ENCODE data around the gene GPR35. TPM values are rescaled to one million over a fixed set of nuclear protein-coding genes. Genes with fewer than 3 reads are reported as not detected.

GPR35 gene
- total and polyA plus RNA-seq, 2 of the 13 experiments (the other 11 are each of a cell fraction or from before 2014, with no cell fraction given), result 27.1 to 44.2 TPM

GRCh38 chr2:240579771-240580614 is 45.3 kb upstream of the GPR35 start (continued):
- TF ChIP-seq U2AF1 (optimal IDR thresholded peaks at IDR 0.05; ENCODE audit: low read depth, low read length), result no peak
- TF ChIP-seq ZKSCAN8 (CRISPR knock-in tag; IDR thresholded peaks at IDR 0.05; ENCODE audit: borderline replicate concordance), result peak; percentile 94; the same call in 1 of the 2 replicates
- 0 out of 2 replicates have a peak, but pooled peaks have one; percentile 44 for TF ChIP-seq NFATC3 (CRISPR knock-in tag; IDR thresholded peaks at IDR 0.05)
- TF ChIP-seq ZNF12 (CRISPR knock-in tag; IDR thresholded peaks at IDR 0.05), result no peak
- TF ChIP-seq IRF1 (CRISPR knock-in tag; IDR thresholded peaks at IDR 0.05; ENCODE audit: low read depth), result no peak
- TF ChIP-seq ZBED4 (CRISPR knock-in tag; IDR thresholded peaks at IDR 0.05; ENCODE audit: borderline replicate concordance), result peak; percentile 69; the same call in 1 of the 2 replicates
- no peak for TF ChIP-seq ZMYM4 (CRISPR knock-in tag; IDR thresholded peaks at IDR 0.05)
- TF ChIP-seq ZNF674 (CRISPR knock-in tag; IDR thresholded peaks at IDR 0.05; ENCODE audit: low read depth), result no peak
- TF ChIP-seq ZNF331 (CRISPR knock-in tag; IDR thresholded peaks at IDR 0.05), result peak; percentile 10
- no peak for TF ChIP-seq WIZ (CRISPR knock-in tag; IDR thresholded peaks at IDR 0.05)
- no peak for TF ChIP-seq BORCS8-MEF2B (CRISPR knock-in tag; IDR thresholded peaks at IDR 0.05)
- no peak; the same call in 1 of the 2 replicates for TF ChIP-seq ZBTB1 (CRISPR knock-in tag; IDR thresholded peaks at IDR 0.05; ENCODE audit: borderline replicate concordance)
- TF ChIP-seq SMAD9 (CRISPR knock-in tag; IDR thresholded peaks at IDR 0.05), result no peak
- peak; percentile 55 for TF ChIP-seq SRSF1 (optimal IDR thresholded peaks at IDR 0.05; ENCODE audit: low read depth, low read length)
- TF ChIP-seq ZNF180 (CRISPR knock-in tag; IDR thresholded peaks at IDR 0.05; ENCODE audit: borderline replicate concordance, low read depth), result no peak
- no peak for TF ChIP-seq ZNF549 (CRISPR knock-in tag; IDR thresholded peaks at IDR 0.05)
- TF ChIP-seq SMAD1 (CRISPR knock-in tag; IDR thresholded peaks at IDR 0.05; ENCODE audit: borderline replicate concordance, low read depth), result no peak
- TF ChIP-seq ZBTB33 (CRISPR knock-in tag; IDR thresholded peaks at IDR 0.05), result peak; percentile 53
- TF ChIP-seq CBX5 (CRISPR knock-in tag; IDR thresholded peaks at IDR 0.05; ENCODE audit: borderline replicate concordance), result peak; percentile 81
- 0 out of 2 replicates have a peak, but pooled peaks have one; percentile 53 for TF ChIP-seq THRA (CRISPR knock-in tag; IDR thresholded peaks at IDR 0.05; ENCODE audit: borderline replicate concordance)
- peak; percentile 98 for TF ChIP-seq MYC (CRISPR knock-in tag; IDR thresholded peaks at IDR 0.05; ENCODE audit: borderline replicate concordance)
- peak; percentile 19 for TF ChIP-seq PHF5A (CRISPR knock-in tag; IDR thresholded peaks at IDR 0.05; ENCODE audit: low read depth, unreplicated experiment)
